ENCODE measurements around the gene GAB1.

GRCh38 chr4:143335979-143336780 is 496 bp upstream of the GAB1 start:
- TF ChIP-seq ISL1 (CRISPR knock-in tag; IDR thresholded peaks at IDR 0.05) (no peak), BACH2 (CRISPR knock-in tag; IDR thresholded peaks at IDR 0.05; ENCODE audit: borderline replicate concordance) (no peak)
